A549 (cell line): ENCODE measurements around the gene NIP7. TPM values are rescaled to one million over a fixed set of nuclear protein-coding genes. Genes with fewer than 3 reads are reported as not detected.

Experiments
- ATAC-seq, 2 experiments: fragments of 200-7000 bp in 1 of 2; fragments of >200 bp in 1 of 2; cut with Nextera tagmentation in 1 of 2; cut with Tn5 transposase in 1 of 2; 3 replicates each; pipeline versions ENCODE4 v1.8.0 to v1.9.1; 2018 to 2020; ENCODE audit warnings: mild to moderate bottlenecking in 1 of 2, moderate library complexity in 1 of 2
- CTCF ChIA-PET: fragments of 300-600 bp; sonication (Branson Sonifier 250); formaldehyde crosslinking; extraction: SDS; loops from one replicate; lab custom pipeline; 2021; ENCODE audit warnings: antibody characterized with exemption, inconsistent platforms; lab: Yijun Ruan, JAX
- POLR2A ChIA-PET: fragments of 350-600 bp; formaldehyde crosslinking; extraction: SDS; loops from one replicate; lab custom pipeline; 2021; ENCODE audit warnings: antibody characterized with exemption, inconsistent platforms; lab: Yijun Ruan, JAX
- DNase-seq, 2 experiments: peaks; one replicate each; pipeline versions ENCODE4 v3.0.0 to v3.0.0-alpha.2; 2011 to 2016; ENCODE audit warnings: low read depth in 1 of 2, low spot score in 1 of 2
- FAIRE-seq: peaks from 2 replicates; lab custom pipeline; 2011; peaks lifted over from hg19 to GRCh38; lab: Jason Lieb, UNC
- H3K27ac ChIP-seq, 2 experiments: fragments of >200 bp; sonication (Bioruptor Twin); formaldehyde crosslinking; 3 replicates each; pipeline ENCODE4 v1.5.1; 2016 to 2017
- H3K4me1 ChIP-seq: fragments of >200 bp; sonication (Bioruptor Twin); formaldehyde crosslinking; 3 replicates; pipeline ENCODE4 v1.6.1; 2016
- H3K4me2 ChIP-seq: fragments of >200 bp; sonication (Bioruptor Twin); formaldehyde crosslinking; 3 replicates; pipeline ENCODE4 v1.6.1; 2016
- H3K4me3 ChIP-seq: fragments of >200 bp; sonication (Bioruptor Twin); formaldehyde crosslinking; 3 replicates; pipeline ENCODE4 v1.5.1; 2016
- H3K9me3 ChIP-seq: fragments of >200 bp; sonication (Bioruptor Twin); formaldehyde crosslinking; 3 replicates; pipeline ENCODE4 v1.6.1; 2016
- CBX2 ChIP-seq: fragments of 200-600 bp; sonication (generic); IDR thresholded peaks from 2 replicates; pipeline ENCODE4 v1.6.1; 2016; ENCODE audit warnings: low read depth, mild to moderate bottlenecking, borderline replicate concordance
- CBX8 ChIP-seq: fragments of 200-600 bp; sonication (generic); IDR thresholded peaks from 2 replicates; pipeline ENCODE4 v1.6.1; 2016
- CEBPB ChIP-seq, 2 experiments: fragments of >200 bp in 1 of 2; sonication (Bioruptor Twin) in 1 of 2; formaldehyde crosslinking in 1 of 2; IDR thresholded peaks; 2 replicates each; pipeline ENCODE4 v1.6.1; 2012 to 2016
- EHMT2 ChIP-seq: fragments of 200-600 bp; sonication (generic); IDR thresholded peaks from 2 replicates; pipeline ENCODE4 v1.6.1; 2016; ENCODE audit warnings: antibody characterized with exemption, low read depth, mild to moderate bottlenecking, moderate library complexity
- FOSL2 ChIP-seq, 2 experiments: fragments of 450-650 bp in 1 of 2; fragments of >200 bp in 1 of 2; sonication (Bioruptor Twin) in 1 of 2; formaldehyde crosslinking; IDR thresholded peaks; 2 replicates each; pipeline versions ENCODE4 v1.5.0 to v1.6.1; 2016 to 2020; ENCODE audit warnings: mild to moderate bottlenecking in 1 of 2, moderate library complexity in 1 of 2
- HEYL ChIP-seq: fragments of 250-450 bp; sonication (Bioruptor Pico); IDR thresholded peaks from 2 replicates; pipeline ENCODE4 v1.8.0; 2021; ENCODE audit warnings: mild to moderate bottlenecking, moderate library complexity
- KDM5A ChIP-seq: fragments of 200-600 bp; sonication (generic); IDR thresholded peaks from 2 replicates; pipeline ENCODE4 v1.6.1; 2016; ENCODE audit warnings: antibody characterized with exemption, mild to moderate bottlenecking
- MAFK ChIP-seq: fragments of 450-650 bp; IDR thresholded peaks from 2 replicates; pipeline ENCODE4 v1.6.1; 2014; ENCODE audit not compliant: partially characterized antibody
- NFE2L2 ChIP-seq: fragments of 150-350 bp; conservative IDR thresholded peaks from 2 replicates; pipeline ENCODE4 v1.6.1; 2014; ENCODE audit warnings: low read length
- NPAS2 ChIP-seq: fragments of 250-450 bp; sonication (Bioruptor Pico); IDR thresholded peaks from 2 replicates; pipeline ENCODE4 v1.8.0; 2022; ENCODE audit warnings: mild to moderate bottlenecking, moderate library complexity, borderline replicate concordance
- POLR2A ChIP-seq: IDR thresholded peaks from 2 replicates; pipeline ENCODE4 v1.6.1; 2012; ENCODE audit warnings: mild to moderate bottlenecking, low read length
- RNF2 ChIP-seq: fragments of 200-600 bp; sonication (generic); IDR thresholded peaks from 2 replicates; pipeline ENCODE4 v1.6.1; 2016; ENCODE audit warnings: low read depth, mild to moderate bottlenecking, antibody characterized with exemption, moderate library complexity, borderline replicate concordance
- TFCP2L1 ChIP-seq: fragments of 250-450 bp; sonication (Bioruptor Pico); IDR thresholded peaks from 2 replicates; pipeline ENCODE4 v1.5.0; 2021; ENCODE audit warnings: mild to moderate bottlenecking
- TP53 ChIP-seq: fragments of 250-450 bp; sonication (Bioruptor Pico); IDR thresholded peaks from 2 replicates; pipeline ENCODE4 v1.5.0; 2021; ENCODE audit warnings: mild to moderate bottlenecking, moderate library complexity
- ZC3H11A ChIP-seq: fragments of 450-650 bp; IDR thresholded peaks from 2 replicates; pipeline ENCODE4 v1.6.1; 2014; ENCODE audit warnings: antibody characterized with exemption, mild to moderate bottlenecking
- ZNF302 ChIP-seq: fragments of 250-450 bp; sonication (Bioruptor Pico); IDR thresholded peaks from 2 replicates; pipeline ENCODE4 v1.9.0; 2021; ENCODE audit warnings: inconsistent platforms, mild to moderate bottlenecking, moderate library complexity
- ZSCAN20 ChIP-seq: fragments of 250-450 bp; sonication (Bioruptor Pico); IDR thresholded peaks from 2 replicates; pipeline ENCODE4 v1.8.0; 2022; ENCODE audit warnings: mild to moderate bottlenecking, moderate library complexity
- WGBS: methylation state at CpG from one replicate; pipeline ENCODE4 v1.1.6; 2017; ENCODE audit errors: missing lambda C conversion rate; 5-methylcytosine and 5-hydroxymethylcytosine counted together
- polyA plus RNA-seq, 4 experiments: library from polyadenylated mRNA; depleted of rRNA in 3 of 4; stranded (reverse); fragments of >200 nt; fragmentation: RNase III in 1 of 4; extraction: RNeasy Plus Mini Kit Qiagen cat#74134 plus additional on column Dnase treatment in 1 of 4; gene quantifications; 2 replicates in 3 of 4; 3 replicates in 1 of 4; pipeline ENCODE4 v1.2.3, GENCODE V29; 2011 to 2017
- TF ChIP-seq, protein P1 (sequence below): fragments of 250-450 bp; sonication (Bioruptor Pico); IDR thresholded peaks from 2 replicates; pipeline ENCODE4 v1.5.0; 2021; ENCODE audit warnings: mild to moderate bottlenecking, moderate library complexity, borderline replicate concordance
- TF ChIP-seq, protein P2 (sequence below): IDR thresholded peaks from 2 replicates; pipeline ENCODE4 v1.6.1; 2012; ENCODE audit warnings: low read depth, borderline replicate concordance
- TF ChIP-seq, protein P3 (sequence below): IDR thresholded peaks from 2 replicates; pipeline ENCODE4 v1.6.1; 2012

The NIP7 gene
- polyA plus RNA-seq, 2 of the 4 experiments (the other 2 are of a cell fraction) = 23.0 to 55.9 TPM

DNA sequence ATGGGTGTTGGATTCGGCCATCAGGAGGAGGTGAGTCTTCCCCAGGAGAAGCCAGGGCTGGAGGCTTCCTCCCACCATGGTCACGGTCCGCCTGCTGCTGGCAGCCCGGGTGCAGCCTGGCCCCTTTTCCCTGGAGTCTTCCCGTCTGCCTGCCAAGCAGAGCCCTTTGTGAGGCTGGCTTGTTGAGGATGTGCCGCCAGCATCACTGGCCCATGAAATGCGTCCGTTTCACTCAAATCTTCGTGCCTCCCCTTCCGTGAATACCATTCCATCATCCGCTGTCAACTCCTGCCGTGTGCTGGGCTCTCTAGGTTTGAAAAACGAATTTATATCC is 18.9 kb upstream of the NIP7 start (continued):
- no peak for TF ChIP-seq KDM5A
- no peak for TF ChIP-seq ZC3H11A
- TF ChIP-seq, all 56 proteins: peak for 0

DNA sequence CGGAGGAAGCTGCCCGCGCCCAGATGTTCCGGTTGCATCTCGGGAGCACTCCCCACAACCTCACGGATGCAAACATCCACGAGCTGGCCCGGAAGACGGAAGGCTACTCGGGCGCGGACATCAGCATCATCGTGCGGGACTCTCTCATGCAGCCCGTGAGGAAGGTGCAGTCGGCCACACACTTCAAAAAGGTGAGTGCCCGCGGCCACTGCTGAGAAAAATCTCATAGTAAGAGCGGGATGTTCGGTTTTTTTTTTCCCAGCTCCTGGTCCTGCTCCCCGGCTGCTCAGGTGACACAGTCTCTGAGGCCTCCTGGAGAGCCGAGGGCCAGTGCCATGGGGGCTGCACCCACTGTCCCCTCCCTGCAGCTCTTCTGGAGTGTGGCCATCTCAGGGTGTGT is 18.5 kb upstream of the NIP7 start:
- TF ChIP-seq HEYL (no peak), TFCP2L1 (CRISPR knock-in tag) (no peak), ZNF302 (CRISPR knock-in tag) (no peak), NPAS2 (CRISPR knock-in tag) (no peak), CEBPB (IDR thresholded peaks at IDR 0.05) (no peak), EHMT2 (no peak), CBX2 (no peak), FOSL2 (IDR thresholded peaks at IDR 0.05) (no peak), FOSL2 (CRISPR knock-in tag; IDR thresholded peaks at IDR 0.05) (no peak)
- TF ChIP-seq, protein P1, sequence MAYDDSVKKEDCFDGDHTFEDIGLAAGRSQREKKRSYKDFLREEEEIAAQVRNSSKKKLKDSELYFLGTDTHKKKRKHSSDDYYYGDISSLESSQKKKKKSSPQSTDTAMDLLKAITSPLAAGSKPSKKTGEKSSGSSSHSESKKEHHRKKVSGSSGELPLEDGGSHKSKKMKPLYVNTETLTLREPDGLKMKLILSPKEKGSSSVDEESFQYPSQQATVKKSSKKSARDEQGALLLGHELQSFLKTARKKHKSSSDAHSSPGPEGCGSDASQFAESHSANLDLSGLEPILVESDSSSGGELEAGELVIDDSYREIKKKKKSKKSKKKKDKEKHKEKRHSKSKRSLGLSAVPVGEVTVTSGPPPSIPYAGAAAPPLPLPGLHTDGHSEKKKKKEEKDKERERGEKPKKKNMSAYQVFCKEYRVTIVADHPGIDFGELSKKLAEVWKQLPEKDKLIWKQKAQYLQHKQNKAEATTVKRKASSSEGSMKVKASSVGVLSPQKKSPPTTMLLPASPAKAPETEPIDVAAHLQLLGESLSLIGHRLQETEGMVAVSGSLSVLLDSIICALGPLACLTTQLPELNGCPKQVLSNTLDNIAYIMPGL (CRISPR knock-in tag) = no peak
- TF ChIP-seq, protein P2, sequence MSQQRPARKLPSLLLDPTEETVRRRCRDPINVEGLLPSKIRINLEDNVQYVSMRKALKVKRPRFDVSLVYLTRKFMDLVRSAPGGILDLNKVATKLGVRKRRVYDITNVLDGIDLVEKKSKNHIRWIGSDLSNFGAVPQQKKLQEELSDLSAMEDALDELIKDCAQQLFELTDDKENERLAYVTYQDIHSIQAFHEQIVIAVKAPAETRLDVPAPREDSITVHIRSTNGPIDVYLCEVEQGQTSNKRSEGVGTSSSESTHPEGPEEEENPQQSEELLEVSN = no peak
- TF ChIP-seq, protein P3, sequence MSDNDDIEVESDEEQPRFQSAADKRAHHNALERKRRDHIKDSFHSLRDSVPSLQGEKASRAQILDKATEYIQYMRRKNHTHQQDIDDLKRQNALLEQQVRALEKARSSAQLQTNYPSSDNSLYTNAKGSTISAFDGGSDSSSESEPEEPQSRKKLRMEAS = no peak
- 96% methylated on average over 22 of the region's 22 CpGs for WGBS
- H3K4me2 ChIP-seq = no peak overlapping the region
- CTCF ChIA-PET = no interaction called here
- no peaks in the 10 kb centered on the region for H3K9me3 ChIP-seq
- FAIRE-seq (no peak), ATAC-seq (no peak), DNase-seq (no peak)
- H3K27ac ChIP-seq = no peak overlapping the region
- no peak overlapping the region for H3K4me3 ChIP-seq
- POLR2A ChIA-PET = no interaction called here
- peaks cover 4% of the 10 kb centered on the region; the same call in 1 of the 3 replicates for H3K4me1 ChIP-seq

DNA sequence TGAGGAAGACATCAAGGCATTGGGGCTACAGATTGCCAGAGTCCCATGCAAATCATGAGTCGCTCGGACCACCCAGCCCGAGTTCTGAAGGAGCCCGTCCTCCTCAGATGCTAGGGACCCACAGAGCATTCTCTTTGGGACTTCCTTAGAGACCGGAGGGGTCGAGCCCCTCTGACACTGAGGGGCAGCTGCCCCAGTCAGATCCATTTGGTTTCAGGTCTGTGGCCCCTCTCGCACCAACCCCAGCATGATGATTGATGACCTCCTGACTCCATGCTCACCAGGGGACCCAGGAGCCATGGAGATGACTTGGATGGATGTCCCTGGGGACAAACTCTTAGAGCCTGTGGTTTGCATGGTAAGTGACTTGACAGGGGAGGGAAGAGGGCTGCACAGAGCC is 17.2 kb upstream of the NIP7 start:
- ChIA-PET POLR2A (no interaction called here), CTCF (interaction anchor here (5.8 to 8.9 kb wide), 2 partner anchors 10 to 15 kb away, joined by 31 to 44 read pairs; partner anchors contain the start of genes COG8, NIP7 and VPS4A)
- Histone ChIP-seq H3K27ac (no peak overlapping the region), H3K4me1 (peaks cover 16% of the 10 kb centered on the region), H3K4me2 (no peak overlapping the region), H3K9me3 (no peaks in the 10 kb centered on the region), H3K4me3 (no peak overlapping the region)
- DNase-seq = no peak
- ATAC-seq = no peak
- FAIRE-seq = no peak
- no peak for TF ChIP-seq NPAS2 (CRISPR knock-in tag)
- TF ChIP-seq POLR2A = no peak
- TF ChIP-seq, protein P2 = no peak
- TF ChIP-seq CBX2 = no peak
- TF ChIP-seq, protein P1 (CRISPR knock-in tag) = no peak
- no peak for TF ChIP-seq KDM5A
- TF ChIP-seq MAFK = no peak
- no peak for TF ChIP-seq NFE2L2
- no peak for TF ChIP-seq TP53 (CRISPR knock-in tag)
- no peak for TF ChIP-seq ZSCAN20 (CRISPR knock-in tag)
- TF ChIP-seq CBX8 = no peak
- TF ChIP-seq RNF2 = no peak
- 98% methylated on average over 7 of the region's 7 CpGs for WGBS
